HUES48 (cell line): ENCODE results near the gene MEGF8.
"Not testable (repeated sequence)": the region's sequence is repeated elsewhere in the genome, so short reads cannot be mapped to it uniquely, and the experiment has no call there.

ENCODE experiments used
- H3K27ac ChIP-seq: one replicate; pipeline ENCODE4 v1.7.0; 2013; ENCODE audit warnings: low read depth, low read length, inconsistent platforms
- H3K27me3 ChIP-seq: 2 replicates; pipeline ENCODE4 v1.6.1; 2013; ENCODE audit warnings: mild to moderate bottlenecking, low read length; ENCODE audit not compliant: control insufficient read depth, insufficient read depth
- H3K36me3 ChIP-seq: 2 replicates; pipeline ENCODE4 v1.6.1; 2013; ENCODE audit warnings: low read length; ENCODE audit not compliant: control insufficient read depth, insufficient read depth
- H3K4me1 ChIP-seq: 2 replicates; pipeline ENCODE4 v1.6.1; 2013; ENCODE audit warnings: mild to moderate bottlenecking, low read length; ENCODE audit not compliant: control insufficient read depth, insufficient read depth
- H3K4me3 ChIP-seq: 2 replicates; pipeline ENCODE4 v1.5.1; 2013; ENCODE audit warnings: mild to moderate bottlenecking, low read depth, low read length
- H3K9ac ChIP-seq: 2 replicates; pipeline ENCODE4 v1.6.1; 2013; ENCODE audit warnings: mild to moderate bottlenecking, low read depth, low read length, moderate library complexity
- H3K9me3 ChIP-seq: 2 replicates; pipeline ENCODE4 v1.6.1; 2013; ENCODE audit warnings: low read length; ENCODE audit not compliant: control insufficient read depth, insufficient read depth

The MEGF8 gene

GRCh38 chr19:42333975-42334696 lies 8.7 kb downstream of the MEGF8 start:
- H3K9ac ChIP-seq = no peak overlapping the region
- H3K4me3 ChIP-seq = no peak overlapping the region

GRCh38 chr19:42334697-42335373 lies 9.4 kb downstream of the MEGF8 start:
- Histone ChIP-seq H3K9me3 (no peaks in the 10 kb centered on the region), H3K4me1 (no peaks in the 10 kb centered on the region), H3K36me3 (peaks cover 16% of the 10 kb centered on the region), H3K27me3 (no peaks in the 10 kb centered on the region), H3K4me3 (no peak overlapping the region), H3K27ac (no peak overlapping the region), H3K9ac (no peak overlapping the region)

More at GRCh38 chr19:42333975-42334696, 8.7 kb downstream of the MEGF8 start:
- H3K27me3 ChIP-seq = no peaks in the 10 kb centered on the region
- peaks cover 16% of the 10 kb centered on the region for H3K36me3 ChIP-seq
- no peak overlapping the region for H3K27ac ChIP-seq
- H3K4me1 ChIP-seq = no peaks in the 10 kb centered on the region
- H3K9me3 ChIP-seq = no peaks in the 10 kb centered on the region

GRCh38 chr19:42335374-42335936 lies 10.0 kb downstream of the MEGF8 start:
- Histone ChIP-seq H3K4me3 (no peak overlapping the region), H3K9ac (no peak overlapping the region), H3K27ac (no peak overlapping the region), H3K9me3 (no peaks in the 10 kb centered on the region), H3K4me1 (no peaks in the 10 kb centered on the region), H3K27me3 (no peaks in the 10 kb centered on the region), H3K36me3 (peaks cover 16% of the 10 kb centered on the region)

GRCh38 chr19:42335971-42336370 lies 10.5 kb downstream of the MEGF8 start:
- no peak overlapping the region for H3K27ac ChIP-seq
- H3K9me3 ChIP-seq = no peaks in the 10 kb centered on the region
- H3K27me3 ChIP-seq = no peaks in the 10 kb centered on the region
- H3K36me3 ChIP-seq = peaks cover 16% of the 10 kb centered on the region
- no peak overlapping the region for H3K9ac ChIP-seq
- H3K4me1 ChIP-seq = no peaks in the 10 kb centered on the region
- H3K4me3 ChIP-seq = no peak overlapping the region

GRCh38 chr19:42339126-42339860 lies 13.9 kb downstream of the MEGF8 start:
- not testable (repeated sequence) for H3K9ac ChIP-seq, H3K4me3 ChIP-seq, H3K27me3 ChIP-seq, H3K27ac ChIP-seq, H3K9me3 ChIP-seq, H3K4me1 ChIP-seq
- peaks cover 24% of the 10 kb centered on the region for H3K36me3 ChIP-seq

GRCh38 chr19:42339922-42340321 lies 14.5 kb downstream of the MEGF8 start:
- H3K9ac ChIP-seq, H3K27ac ChIP-seq: not testable (repeated sequence)

GRCh38 chr19:42343344-42344110 lies 18.1 kb downstream of the MEGF8 start:
- Histone ChIP-seq H3K27me3 (no peaks in the 10 kb centered on the region), H3K27ac (no peak overlapping the region), H3K36me3 (peaks cover 20% of the 10 kb centered on the region), H3K4me3 (no peak overlapping the region), H3K9me3 (no peaks in the 10 kb centered on the region), H3K9ac (no peak overlapping the region), H3K4me1 (no peaks in the 10 kb centered on the region)

More at GRCh38 chr19:42339922-42340321, 14.5 kb downstream of the MEGF8 start:
- not testable (repeated sequence) for H3K27me3 ChIP-seq, H3K4me3 ChIP-seq, H3K9me3 ChIP-seq, H3K4me1 ChIP-seq
- H3K36me3 ChIP-seq = peaks cover 24% of the 10 kb centered on the region

GRCh38 chr19:42344336-42344893 lies 19.0 kb downstream of the MEGF8 start:
- no peaks in the 10 kb centered on the region for H3K27me3 ChIP-seq
- no peak overlapping the region for H3K9ac ChIP-seq
- no peaks in the 10 kb centered on the region for H3K9me3 ChIP-seq
- H3K4me1 ChIP-seq = no peaks in the 10 kb centered on the region
- peaks cover 20% of the 10 kb centered on the region for H3K36me3 ChIP-seq
- H3K27ac ChIP-seq = no peak overlapping the region
- no peak overlapping the region for H3K4me3 ChIP-seq

- Histone ChIP-seq H3K27ac (no peak overlapping the region), H3K9ac (no peak overlapping the region), H3K9me3 (no peaks in the 10 kb centered on the region), H3K4me3 (no peak overlapping the region), H3K27me3 (no peaks in the 10 kb centered on the region), H3K4me1 (no peaks in the 10 kb centered on the region), H3K36me3 (peaks cover 20% of the 10 kb centered on the region)
These were observed 19.9 kb downstream of the MEGF8 start for GRCh38 chr19:42345191-42345812.

GRCh38 chr19:42348211-42348610 lies 22.8 kb downstream of the MEGF8 start:
- Histone ChIP-seq H3K36me3 (peaks cover 21% of the 10 kb centered on the region), H3K27me3 (no peaks in the 10 kb centered on the region), H3K4me3 (no peak overlapping the region), H3K27ac (no peak overlapping the region), H3K9me3 (no peaks in the 10 kb centered on the region), H3K9ac (no peak overlapping the region), H3K4me1 (no peaks in the 10 kb centered on the region)
